K562 (cell line): ENCODE measurements around the gene PRR11. TPM values are rescaled to one million over a fixed set of nuclear protein-coding genes. Genes with fewer than 3 reads are reported as not detected.

Source experiments
- ATAC-seq: fragments of 200-7000 bp; cut with Tn5 transposase; 3 replicates; pipeline ENCODE4 v1.9.1; 2020; ENCODE audit warnings: moderate library complexity
- BruUV-seq: library from RNA; stranded (reverse); fragments of 400-500 nt; replicated peaks from 2 replicates; lab custom pipeline; 2021; lab: Mats Ljungman, UMichigan
- CTCF ChIA-PET: fragments of 300-600 bp; formaldehyde crosslinking; extraction: SDS; loops from one replicate; lab custom pipeline; 2021; ENCODE audit warnings: low intra/inter-chr PET ratio; lab: Yijun Ruan, JAX
- POLR2A ChIA-PET: fragments of 300-600, 350-650 bp; sonication (Branson Sonifier 250); formaldehyde crosslinking; extraction: SDS; loops from one replicate; lab custom pipeline; 2021; ENCODE audit warnings: antibody characterized with exemption, inconsistent platforms; lab: Yijun Ruan, JAX
- DNase-seq, 4 experiments: peaks; one replicate each; pipeline versions ENCODE4 v3.0.0 to v3.0.0-alpha.2; 2011 to 2018; ENCODE audit warnings: low spot score in 3 of 4, mixed read lengths in 3 of 4; ENCODE audit errors: extremely low read depth in 1 of 4
- FAIRE-seq: peaks from 2 replicates; lab custom pipeline; 2011; peaks lifted over from hg19 to GRCh38; lab: Jason Lieb, UNC
- H2AFZ ChIP-seq: 2 replicates; pipeline ENCODE4 v1.6.0; 2011; ENCODE audit warnings: low read depth, low read length, control low read depth, inconsistent platforms
- H3K27ac ChIP-seq: fragments of 200-600 bp; 3 replicates; pipeline ENCODE4 v1.8.0; 2011; ENCODE audit warnings: low read depth, mild to moderate bottlenecking, control low read depth, inconsistent platforms, low read length, moderate library complexity, mixed read lengths; ENCODE audit errors: extremely low read depth
- H3K27me3 ChIP-seq, 2 experiments: fragments of 300-600 bp in 1 of 2; 2 replicates in 1 of 2; 3 replicates in 1 of 2; pipeline versions ENCODE4 v1.6.0 to v1.8.0; 2011; ENCODE audit warnings: inconsistent platforms in 2 of 2, low read length in 2 of 2, mild to moderate bottlenecking in 1 of 2, mixed read lengths in 1 of 2, moderate library complexity in 1 of 2; ENCODE audit not compliant: control insufficient read depth in 2 of 2, insufficient read depth in 2 of 2
- H3K36me3 ChIP-seq: fragments of 300-600 bp; 3 replicates; pipeline ENCODE4 v1.8.0; 2011; ENCODE audit warnings: mild to moderate bottlenecking, low read length, inconsistent platforms; ENCODE audit not compliant: control insufficient read depth, insufficient read depth
- H3K4me1 ChIP-seq, 2 experiments: fragments of 200-600 bp in 1 of 2; replicated peaks in 1 of 2; 2 replicates in 1 of 2; 3 replicates in 1 of 2; pipeline versions ENCODE4 v1.5.1 to v1.8.0; 2011; ENCODE audit warnings: inconsistent platforms in 2 of 2, low read length in 2 of 2, mild to moderate bottlenecking in 1 of 2, mixed read lengths in 1 of 2, moderate library complexity in 1 of 2; ENCODE audit not compliant: control insufficient read depth in 2 of 2, insufficient read depth in 2 of 2
- H3K4me2 ChIP-seq: 2 replicates; pipeline ENCODE4 v1.6.1; 2011; ENCODE audit warnings: low read length, control low read depth, inconsistent platforms, mixed read lengths; ENCODE audit not compliant: insufficient read depth
- H3K4me3 ChIP-seq: fragments of 200-600 bp; sonication (generic), shearing (Covaris generic); 2 replicates; pipeline ENCODE4 v1.5.1; 2016; ENCODE audit warnings: control low read depth, inconsistent platforms
- H3K79me2 ChIP-seq: fragments of 200-600 bp; 3 replicates; pipeline ENCODE4 v1.8.0; 2011; ENCODE audit warnings: low read length, inconsistent platforms; ENCODE audit not compliant: control insufficient read depth, insufficient read depth
- H3K9ac ChIP-seq, 2 experiments: 2 replicates each; pipeline versions ENCODE4 v1.6.0 to v1.6.1; 2011; ENCODE audit warnings: low read depth in 2 of 2, low read length in 2 of 2, control low read depth in 1 of 2, inconsistent platforms in 1 of 2, mild to moderate bottlenecking in 1 of 2, mixed read lengths in 1 of 2; ENCODE audit not compliant: insufficient read depth in 1 of 2
- H3K9me1 ChIP-seq: one replicate; pipeline ENCODE4 v1.6.0; 2011; ENCODE audit warnings: inconsistent platforms, mild to moderate bottlenecking, low read length, moderate library complexity; ENCODE audit not compliant: control insufficient read depth, insufficient read depth
- H3K9me3 ChIP-seq: replicated peaks from 2 replicates; pipeline ENCODE4 v1.5.1; 2011; ENCODE audit warnings: low read depth, low read length, inconsistent platforms; ENCODE audit not compliant: control insufficient read depth, insufficient read depth
- H4K20me1 ChIP-seq: replicated peaks from 2 replicates; pipeline ENCODE4 v1.6.1; 2011; ENCODE audit warnings: low read length, inconsistent platforms, mixed read lengths; ENCODE audit not compliant: control insufficient read depth, insufficient read depth
- ARHGAP35 ChIP-seq: fragments of 450-650 bp; IDR thresholded peaks from 2 replicates; pipeline ENCODE4 v1.6.1; 2018; ENCODE audit not compliant: partially characterized antibody
- ATF7 ChIP-seq: fragments of 450-650 bp; IDR thresholded peaks from 2 replicates; pipeline ENCODE4 v1.7.1; 2014; ENCODE audit warnings: mild to moderate bottlenecking, moderate library complexity
- CSDE1 ChIP-seq, 2 experiments: fragments of 450-650 bp; IDR thresholded peaks; 2 replicates each; pipeline ENCODE4 v1.6.1; 2016; ENCODE audit warnings: mild to moderate bottlenecking in 1 of 2
- ELK1 ChIP-seq: sonication (generic); formaldehyde crosslinking; IDR thresholded peaks from 2 replicates; pipeline ENCODE4 v1.8.1; 2022; ENCODE audit warnings: missing genetic modification reagents
- FOXA1 ChIP-seq: fragments of 450-650 bp; IDR thresholded peaks from 2 replicates; pipeline ENCODE4 v1.6.1; 2016; ENCODE audit warnings: mild to moderate bottlenecking, borderline replicate concordance
- L3MBTL2 ChIP-seq: fragments of 450-650 bp; IDR thresholded peaks from 2 replicates; pipeline ENCODE4 v1.6.1; 2016; ENCODE audit warnings: mild to moderate bottlenecking, moderate library complexity
- NFRKB ChIP-seq: fragments of 450-650 bp; IDR thresholded peaks from 2 replicates; pipeline ENCODE4 v1.6.1; 2016; ENCODE audit warnings: low read depth
- NR2C1 ChIP-seq, 2 experiments: fragments of 450-650 bp; IDR thresholded peaks; 2 replicates each; pipeline ENCODE4 v1.6.1; 2017; ENCODE audit warnings: mild to moderate bottlenecking in 2 of 2, antibody characterized with exemption in 1 of 2, inconsistent platforms in 1 of 2, missing compliant biosample characterization in 1 of 2, missing genetic modification characterization in 1 of 2
- PML ChIP-seq: IDR thresholded peaks from 2 replicates; pipeline ENCODE4 v1.6.1; 2012; ENCODE audit warnings: low read length, inconsistent platforms
- PYGO2 ChIP-seq: fragments of 450-650 bp; IDR thresholded peaks from 2 replicates; pipeline ENCODE4 v1.6.1; 2016; ENCODE audit warnings: mild to moderate bottlenecking, missing genetic modification characterization, moderate library complexity, missing compliant biosample characterization
- RBBP5 ChIP-seq: fragments of 200-600 bp; sonication (generic); IDR thresholded peaks from 2 replicates; pipeline ENCODE4 v1.6.1; 2012; ENCODE audit warnings: borderline replicate concordance, mild to moderate bottlenecking, low read length, control low read depth, inconsistent platforms; ENCODE audit not compliant: insufficient read depth, poor library complexity, severe bottlenecking
- RBM25 ChIP-seq: fragments of 200-400 bp; formaldehyde crosslinking; IDR thresholded peaks from 2 replicates; pipeline ENCODE4 v1.6.1; 2018; ENCODE audit warnings: low read length, low read depth, moderate library complexity; ENCODE audit not compliant: severe bottlenecking
- SIX5 ChIP-seq, 2 experiments: IDR thresholded peaks; 2 replicates each; pipeline ENCODE4 v1.6.1; 2011; ENCODE audit warnings: low read length in 2 of 2, borderline replicate concordance in 1 of 2, low read depth in 1 of 2, mild to moderate bottlenecking in 1 of 2, moderate library complexity in 1 of 2; ENCODE audit not compliant: insufficient read depth in 1 of 2
- USF1 ChIP-seq: sonication (generic); formaldehyde crosslinking; IDR thresholded peaks from 2 replicates; pipeline ENCODE4 v1.9.0; 2022; ENCODE audit warnings: mild to moderate bottlenecking, missing genetic modification reagents
- ZFX ChIP-seq: sonication (generic); formaldehyde crosslinking; IDR thresholded peaks from 2 replicates; pipeline ENCODE4 v1.8.0; 2022; ENCODE audit warnings: mild to moderate bottlenecking, missing genetic modification reagents, moderate library complexity
- ZNF165 ChIP-seq: fragments of 250-450 bp; sonication (Bioruptor Pico); IDR thresholded peaks from 2 replicates; pipeline ENCODE4 v1.4.0; 2020; ENCODE audit warnings: borderline replicate concordance
- ZNF24 ChIP-seq: fragments of 450-650 bp; IDR thresholded peaks from 2 replicates; pipeline ENCODE4 v1.6.1; 2016
- ZNF431 ChIP-seq: sonication (generic); formaldehyde crosslinking; IDR thresholded peaks from 2 replicates; pipeline ENCODE4 v1.8.0; 2022; ENCODE audit warnings: mild to moderate bottlenecking, missing genetic modification reagents
- whole genome bisulfite sequencing: fragments of 100-300 bp; shearing (Covaris generic); methylation state at CpG from one replicate; pipeline ENCODE4 v1.1.6; 2016; ENCODE audit warnings: low coverage, mixed read lengths; ENCODE audit not compliant: insufficient coverage; ENCODE audit errors: missing lambda C conversion rate; 5-methylcytosine and 5-hydroxymethylcytosine counted together
- in situ Hi-C: fragments of 300-500 bp; cut with MboI; formaldehyde crosslinking; loops from 4 replicates; pipeline ENCODE4 v1.15.0; 2018; ENCODE audit warnings: inconsistent platforms, mixed read lengths
- intact Hi-C: fragments of 100-400 bp; cut with micrococcal nuclease; formaldehyde crosslinking; loops from 2 replicates; pipeline ENCODE4 v1.14.2; 2022
- polyA plus RNA-seq, 8 experiments: library from polyadenylated mRNA; depleted of rRNA in 4 of 8; stranded (reverse) in 5 of 8; unstranded in 3 of 8; fragments of >200 nt; fragmentation: Nextera tagmentation in 2 of 8; fragmentation: Illumina TruSeq in 1 of 8; extraction: Ambion mirVana in 2 of 8; extraction: Trizol in 1 of 8; gene quantifications; 2 replicates each; pipeline versions ENCODE4 v1.2.1 to v1.2.3, GENCODE V29; 2011 to 2014; ENCODE audit warnings: inconsistent platforms in 1 of 8, missing spikeins in 1 of 8
- total RNA-seq, 7 experiments: library from RNA; depleted of rRNA in 6 of 7; stranded (reverse); fragments of >200 nt in 6 of 7; fragmentation: Illumina TruSeq in 2 of 7; extraction: Trizol in 2 of 7; gene quantifications; 2 replicates each; pipeline versions ENCODE4 v1.2.1 to v1.2.3, GENCODE V29; 2011 to 2021; ENCODE audit warnings: low replicate concordance in 1 of 7
- TF ChIP-seq, protein P1 (sequence below): fragments of 450-650 bp; formaldehyde crosslinking; conservative IDR thresholded peaks from 2 replicates; pipeline ENCODE4 v1.4.0; 2022; ENCODE audit warnings: mild to moderate bottlenecking, missing genetic modification characterization

PRR11 gene
- total and polyA plus RNA-seq, 9 of the 15 experiments (the other 6 are each of a cell fraction or from before 2014, with no cell fraction given), result 13.3 to 75.2 (median 46.4) TPM

DNA sequence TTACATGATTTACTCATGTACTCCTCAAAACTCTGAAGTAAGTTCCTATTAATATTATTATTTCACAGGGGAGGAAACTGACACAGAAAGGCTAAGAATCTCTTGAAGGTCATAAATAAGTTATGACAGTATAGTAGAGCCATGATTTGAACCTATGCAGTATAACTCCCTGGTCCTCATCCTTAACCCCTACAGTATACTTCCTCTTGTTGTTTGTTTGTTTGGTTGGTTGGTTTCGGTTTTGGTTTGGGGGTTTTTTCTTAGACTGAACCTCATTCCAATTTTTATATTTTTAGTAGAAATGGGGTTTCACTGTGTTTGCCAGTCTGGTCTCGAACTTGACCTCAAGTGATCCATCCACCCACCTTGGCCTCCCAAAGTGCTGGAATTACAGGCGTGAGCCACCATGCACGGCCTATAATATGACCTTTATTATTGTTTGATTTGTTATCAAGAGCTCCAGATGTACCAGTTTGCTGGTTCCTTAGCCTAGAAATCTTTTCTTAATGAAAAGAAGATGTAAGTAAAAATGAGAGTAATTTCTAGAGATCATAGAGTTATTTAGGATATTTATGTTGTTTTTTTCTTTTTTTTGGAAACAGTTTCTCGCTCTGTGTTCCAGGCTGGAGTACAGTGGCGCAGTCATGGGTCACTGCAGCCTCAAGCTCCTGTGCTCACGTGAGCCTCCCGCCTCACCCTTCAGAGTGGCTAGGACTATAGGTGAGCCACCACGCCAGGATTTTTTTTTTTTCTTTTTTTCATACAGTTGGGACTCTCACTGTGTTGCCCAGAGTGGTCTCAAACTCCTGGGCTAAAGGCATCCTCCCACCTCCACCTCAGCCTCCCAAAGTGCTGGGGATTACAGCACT is 4.8 kb downstream of the PRR11 start:
- H3K36me3 ChIP-seq, result peaks cover 5% of the 10 kb centered on the region; the same call in 2 of the 3 replicates
- BruUV-seq, result no TSS peak
- CTCF ChIA-PET, result no interaction called here
- H3K9me1 ChIP-seq, result no peaks in the 10 kb centered on the region
- H3K27me3 ChIP-seq, result no peaks in the 10 kb centered on the region
- H3K4me1 ChIP-seq, result peaks cover 17 to 26% of the 10 kb centered on the region in 2 experiments; a peak in 4 of 5 replicates
- intact Hi-C loops (no loop called here), in situ Hi-C loops (no loop called here)
- POLR2A ChIA-PET, result no interaction called here
- H2AFZ ChIP-seq, result peak overlapping the region; percentile 41
- ATAC-seq (0 out of 3 replicates have a peak, but pooled peaks have one; percentile 4), DNase-seq (no peak), FAIRE-seq (no peak)
- WGBS, result 50% methylated on average over 9 of the region's 9 CpGs
- H3K4me3 ChIP-seq, result 0 out of 2 replicates have a peak overlapping the region, but pooled peaks have one; percentile 0
- H3K79me2 ChIP-seq, result peaks cover 85% of the 10 kb centered on the region
- peak overlapping the region; percentile 18 to 30; a peak in 3 of 4 replicates for H3K9ac ChIP-seq
- H3K27ac ChIP-seq, result peak overlapping the region; percentile 38; the same call in 2 of the 3 replicates
- no peaks in the 10 kb centered on the region for H4K20me1 ChIP-seq
- peak overlapping the region; percentile 47 for H3K4me2 ChIP-seq
- no peaks in the 10 kb centered on the region for H3K9me3 ChIP-seq
- TF ChIP-seq SIX5 (IDR thresholded peaks at IDR 0.05; ENCODE audit: borderline replicate concordance in 1 of 2, insufficient read depth in 1 of 2, low read depth in 1 of 2, low read length in 2 of 2) (no peak), L3MBTL2 (no peak), FOXA1 (no peak), RBBP5 (no peak), ATF7 (no peak), USF1 (CRISPR knock-in tag) (no peak), NR2C1 (IDR thresholded peaks at IDR 0.05) (peak; percentile 42; the same call in 1 of the 2 replicates), NR2C1 (tag; IDR thresholded peaks at IDR 0.05) (no peak), ELK1 (CRISPR knock-in tag) (no peak), ZNF165 (CRISPR knock-in tag) (no peak), PYGO2 (tag) (no peak), ZFX (CRISPR knock-in tag) (no peak), ARHGAP35 (no peak), NFRKB (no peak), PML (no peak), CSDE1 (IDR thresholded peaks at IDR 0.05) (no peak), ZNF431 (CRISPR knock-in tag) (no peak), RBM25 (no peak), ZNF24 (no peak)
- TF ChIP-seq, protein P1, sequence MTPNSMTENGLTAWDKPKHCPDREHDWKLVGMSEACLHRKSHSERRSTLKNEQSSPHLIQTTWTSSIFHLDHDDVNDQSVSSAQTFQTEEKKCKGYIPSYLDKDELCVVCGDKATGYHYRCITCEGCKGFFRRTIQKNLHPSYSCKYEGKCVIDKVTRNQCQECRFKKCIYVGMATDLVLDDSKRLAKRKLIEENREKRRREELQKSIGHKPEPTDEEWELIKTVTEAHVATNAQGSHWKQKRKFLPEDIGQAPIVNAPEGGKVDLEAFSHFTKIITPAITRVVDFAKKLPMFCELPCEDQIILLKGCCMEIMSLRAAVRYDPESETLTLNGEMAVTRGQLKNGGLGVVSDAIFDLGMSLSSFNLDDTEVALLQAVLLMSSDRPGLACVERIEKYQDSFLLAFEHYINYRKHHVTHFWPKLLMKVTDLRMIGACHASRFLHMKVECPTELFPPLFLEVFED (CRISPR knock-in tag), result no peak
